EH (cell line): ENCODE measurements around the gene CA7.
"Not testable (repeated sequence)": the region's sequence is repeated elsewhere in the genome, so short reads cannot be mapped to it uniquely, and the experiment has no call there.

Experiments
- DNase-seq: peaks from one replicate; pipeline ENCODE4 v3.0.0-alpha.2; 2015; ENCODE audit warnings: low read depth

CA7 gene

GRCh38 chr16:66873685-66874055 lies 29.5 kb downstream of the CA7 start:
- no peak for DNase-seq

- DNase-seq, result peak; percentile 56
Observed at GRCh38 chr16:66874079-66874775, 30.0 kb downstream of the CA7 start.

GRCh38 chr16:66878067-66878466 lies 33.9 kb downstream of the CA7 start:
- peak; percentile 17 for DNase-seq

GRCh38 chr16:66880288-66881013 lies 36.2 kb downstream of the CA7 start, which contains the start of gene PDP2:
PDP2 (plus strand) TSS chr16:66880515; CDS start chr16:66884285, 3,770 bp downstream.
- peak; percentile 95 for DNase-seq

- DNase-seq, result peak; percentile 20
Observed at GRCh38 chr16:66881014-66881417, 36.8 kb downstream of the CA7 start.

- no peak for DNase-seq
Observed at GRCh38 chr16:66881560-66881959, 37.3 kb downstream of the CA7 start.

- no peak for DNase-seq
Observed at GRCh38 chr16:66881964-66882508, 37.8 kb downstream of the CA7 start.

- no peak for DNase-seq
Observed at GRCh38 chr16:66882702-66883101, 38.5 kb downstream of the CA7 start.

- no peak for DNase-seq
Observed at GRCh38 chr16:66885491-66885890, 41.3 kb downstream of the CA7 start.

- peak; percentile 73 for DNase-seq
Observed at GRCh38 chr16:66886321-66886720, 42.1 kb downstream of the CA7 start.

GRCh38 chr16:66886914-66887313 lies 42.7 kb downstream of the CA7 start:
- DNase-seq, result peak; percentile 32

GRCh38 chr16:66888647-66889615 lies 44.7 kb downstream of the CA7 start:
- no peak for DNase-seq

- DNase-seq, result no peak
Observed at GRCh38 chr16:66889622-66890021, 45.4 kb downstream of the CA7 start.

GRCh38 chr16:66890799-66891198 lies 46.6 kb downstream of the CA7 start:
- DNase-seq, result no peak

GRCh38 chr16:66891360-66891759 lies 47.1 kb downstream of the CA7 start:
- DNase-seq, result no peak

GRCh38 chr16:66891797-66892196 lies 47.6 kb downstream of the CA7 start:
- DNase-seq, result no peak

GRCh38 chr16:66894055-66894454 lies 49.8 kb downstream of the CA7 start:
- DNase-seq, result no peak

- peak; percentile 79 for DNase-seq
Observed at GRCh38 chr16:66894948-66895688, 50.9 kb downstream of the CA7 start.

- no peak for DNase-seq
Observed at GRCh38 chr16:66895689-66895979, 51.4 kb downstream of the CA7 start.

- no peak for DNase-seq
Observed at GRCh38 chr16:66895999-66896398, 51.8 kb downstream of the CA7 start.

- DNase-seq, result not testable (repeated sequence)
Observed at GRCh38 chr16:66896682-66897081, 52.5 kb downstream of the CA7 start.

GRCh38 chr16:66898207-66898606 lies 54.0 kb downstream of the CA7 start:
- peak; percentile 78 for DNase-seq
